B cell (primary cell): ENCODE measurements around the gene RRP36. TPM values are rescaled to one million over a fixed set of nuclear protein-coding genes. Genes with fewer than 3 reads are reported as not detected.

Experiments used
- ATAC-seq: fragments of 200-7000 bp; cut with Tn5 transposase; one replicate; pipeline ENCODE4 v1.10.0; 2021; ENCODE audit warnings: low read depth, mild to moderate bottlenecking, moderate number of reproducible peaks, moderate library complexity
- CTCF ChIA-PET: fragments of 350-600 bp; sonication (Branson Sonifier 250); formaldehyde crosslinking; loops from one replicate; lab custom pipeline; 2021; ENCODE audit warnings: antibody characterized with exemption, inconsistent platforms; lab: Charles Lee
- POLR2A ChIA-PET: fragments of 350-600 bp; sonication (Branson Sonifier 250); formaldehyde crosslinking; loops from one replicate; lab custom pipeline; 2021; ENCODE audit warnings: antibody characterized with exemption; lab: Charles Lee
- DNase-seq: peaks from one replicate; pipeline ENCODE4 v3.0.0; 2013
- H2AFZ ChIP-seq: 2 replicates; pipeline ENCODE4 v1.6.1; 2012; ENCODE audit warnings: mild to moderate bottlenecking, low read depth, low read length; ENCODE audit not compliant: insufficient read depth, poor library complexity, severe bottlenecking
- H3K27ac ChIP-seq, 2 donors: 1 replicate in 1 of 2; 2 replicates in 1 of 2; pipeline ENCODE4 v1.5.1; 2012 to 2013; ENCODE audit warnings: low read length in 2 of 2, mild to moderate bottlenecking in 2 of 2, moderate library complexity in 1 of 2
- H3K27me3 ChIP-seq, 4 experiments: fragments of 200-600 bp in 1 of 4; sonication (generic) in 1 of 4; replicated peaks in 1 of 4; 1 replicate in 2 of 4; 2 replicates in 2 of 4; pipeline versions ENCODE4 v1.6.1 to v1.7.0; 2013 to 2016; ENCODE audit warnings: low read length in 3 of 4, mild to moderate bottlenecking in 2 of 4, mixed read lengths in 1 of 4, moderate library complexity in 1 of 4; ENCODE audit not compliant: insufficient read depth in 4 of 4, control insufficient read depth in 3 of 4; ENCODE audit errors: control extremely low read depth in 1 of 4
- H3K36me3 ChIP-seq, 2 experiments: replicated peaks in 1 of 2; 1 replicate in 1 of 2; 2 replicates in 1 of 2; pipeline versions ENCODE4 v1.6.1 to v1.7.1; 2013; ENCODE audit warnings: low read length in 1 of 2; ENCODE audit not compliant: insufficient read depth in 2 of 2, control insufficient read depth in 1 of 2; ENCODE audit errors: control extremely low read depth in 1 of 2, extremely low read depth in 1 of 2
- H3K4me1 ChIP-seq, 2 donors: fragments of 200-600 bp in 1 of 2; sonication (generic) in 1 of 2; 1 replicate in 1 of 2; 2 replicates in 1 of 2; pipeline versions ENCODE4 v1.5.1 to v1.6.1; 2013 to 2017; ENCODE audit warnings: low read length in 2 of 2; ENCODE audit not compliant: control insufficient read depth in 2 of 2, insufficient read depth in 2 of 2
- H3K4me2 ChIP-seq: replicated peaks from 2 replicates; pipeline ENCODE3; 2012; ENCODE audit warnings: mild to moderate bottlenecking, low read depth, low read length; ENCODE audit not compliant: poor library complexity, severe bottlenecking
- H3K4me3 ChIP-seq, 5 experiments: fragments of 200-600 bp in 1 of 5; sonication (generic) in 1 of 5; 1 replicate in 3 of 5; 2 replicates in 2 of 5; pipeline versions ENCODE4 v1.5.1 to v1.7.0; 2011 to 2016; ENCODE audit warnings: low read length in 4 of 5, mild to moderate bottlenecking in 4 of 5, low read depth in 2 of 5, control low read depth in 1 of 5, moderate library complexity in 1 of 5; ENCODE audit not compliant: insufficient read depth in 1 of 5; ENCODE audit errors: control extremely low read depth in 1 of 5, extremely low read depth in 1 of 5
- H3K79me2 ChIP-seq: fragments of 200-600 bp; sonication (generic); one replicate; pipeline ENCODE4 v1.6.0; 2016; ENCODE audit warnings: low read length; ENCODE audit not compliant: control insufficient read depth, insufficient read depth
- H3K9ac ChIP-seq: fragments of 200-600 bp; sonication (generic); 2 replicates; pipeline ENCODE4 v1.6.1; 2017; ENCODE audit warnings: mild to moderate bottlenecking, low read length, moderate library complexity
- H3K9me3 ChIP-seq, 3 donors: one replicate each; pipeline versions ENCODE4 v1.6.1 to v1.7.1; 2013; ENCODE audit warnings: low read length in 2 of 3; ENCODE audit not compliant: control insufficient read depth in 2 of 3, insufficient read depth in 1 of 3; ENCODE audit errors: control extremely low read depth in 1 of 3
- H4K20me1 ChIP-seq: 2 replicates; pipeline ENCODE4 v1.6.0; 2012; ENCODE audit warnings: mild to moderate bottlenecking, low read length; ENCODE audit not compliant: insufficient read depth, control insufficient read depth, poor library complexity, severe bottlenecking
- H3K27ac Mint-ChIP-seq: one replicate; pipeline ENCODE4 v1.8.0; 2021; ENCODE audit warnings: mixed read lengths
- H3K27me3 Mint-ChIP-seq: one replicate; pipeline ENCODE4 v1.8.0; 2021; ENCODE audit warnings: mixed read lengths
- H3K4me1 Mint-ChIP-seq: one replicate; pipeline ENCODE4 v1.8.0; 2021; ENCODE audit warnings: mixed read lengths
- H3K4me3 Mint-ChIP-seq: one replicate; pipeline ENCODE4 v1.8.0; 2021; ENCODE audit warnings: mixed read lengths
- H3K9me3 Mint-ChIP-seq: one replicate; pipeline ENCODE4 v1.8.0; 2022; ENCODE audit warnings: mixed read lengths; ENCODE audit not compliant: insufficient read depth
- EZH2 ChIP-seq: IDR thresholded peaks from 2 replicates; pipeline ENCODE4 v1.6.1; 2012; ENCODE audit warnings: borderline replicate concordance, low read depth, mild to moderate bottlenecking, moderate library complexity, low read length; ENCODE audit not compliant: insufficient read depth, poor library complexity, severe bottlenecking
- WGBS: methylation state at CpG from one replicate; pipeline ENCODE4 v1.1.5; 2013; ENCODE audit warnings: missing lambda C conversion rate; ENCODE audit not compliant: insufficient coverage; 5-methylcytosine and 5-hydroxymethylcytosine counted together
- intact Hi-C: fragments of 100-400 bp; cut with micrococcal nuclease; formaldehyde crosslinking; loops from one replicate; pipeline ENCODE4 v1.10.0; 2022
- polyA plus RNA-seq: library from polyadenylated mRNA; depleted of rRNA; stranded (reverse); fragments of >200 nt; gene quantifications from 2 replicates; pipeline ENCODE4 v1.2.3, GENCODE V29; 2012
- total RNA-seq, 2 donors: library from RNA; stranded (reverse); fragments of 120-200 nt in 1 of 2; gene quantifications; 1 replicate in 1 of 2; 2 replicates in 1 of 2; pipeline versions ENCODE4 v1.2.3 to v1.2.4, GENCODE V29; 2013 to 2022
- TF ChIP-seq, protein P1 (sequence below): fragments of 200-600 bp; IDR thresholded peaks from one replicate; pipeline ENCODE4 v1.8.0; 2022; ENCODE audit warnings: antibody characterized with exemption, mild to moderate bottlenecking

Gene RRP36
- total and polyA plus RNA-seq, 2 donors (not counting 1 experiment from before 2014, with no cell fraction given), result 22.8 to 46.2 TPM

DNA sequence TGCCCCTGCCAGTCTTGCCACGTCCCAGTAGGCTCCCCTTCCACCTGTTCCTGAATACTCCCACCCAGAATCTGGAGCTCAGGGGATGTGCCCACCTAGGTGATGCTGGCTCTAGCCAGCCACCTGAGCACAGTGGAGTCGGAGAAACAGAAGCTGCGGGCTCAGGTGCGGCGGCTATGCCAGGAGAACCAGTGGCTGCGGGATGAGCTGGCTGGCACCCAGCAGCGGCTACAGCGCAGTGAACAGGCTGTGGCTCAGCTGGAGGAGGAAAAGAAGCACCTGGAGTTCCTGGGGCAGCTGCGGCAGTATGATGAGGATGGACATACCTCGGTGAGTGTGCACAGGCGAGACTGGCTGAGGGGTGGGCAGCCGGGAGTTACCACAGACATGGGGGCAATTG is 41.4 kb downstream of the RRP36 start:
- 92% methylated on average over 9 of the region's 12 CpGs for WGBS
- Histone ChIP-seq H3K4me2 (no peak overlapping the region), H3K4me1 (peaks cover 16 to 22% of the 10 kb centered on the region in 2 donors), H3K36me3 (peaks cover 0 to 24% of the 10 kb centered on the region in 2 experiments), H3K27ac (no peak overlapping the region), H2AFZ (no peak overlapping the region), H3K9ac (no peak overlapping the region), H3K9me3 (no peaks in the 10 kb centered on the region), H4K20me1 (peaks cover 9% of the 10 kb centered on the region), H3K4me3 (no peak overlapping the region), H3K79me2 (peaks cover 30% of the 10 kb centered on the region), H3K27me3 (no peaks in the 10 kb centered on the region)
- H3K4me1 Mint-ChIP-seq, result peaks cover 34% of the 10 kb centered on the region
- CTCF ChIA-PET, result no interaction called here
- H3K27ac Mint-ChIP-seq, result no peak overlapping the region
- TF ChIP-seq, protein P1, sequence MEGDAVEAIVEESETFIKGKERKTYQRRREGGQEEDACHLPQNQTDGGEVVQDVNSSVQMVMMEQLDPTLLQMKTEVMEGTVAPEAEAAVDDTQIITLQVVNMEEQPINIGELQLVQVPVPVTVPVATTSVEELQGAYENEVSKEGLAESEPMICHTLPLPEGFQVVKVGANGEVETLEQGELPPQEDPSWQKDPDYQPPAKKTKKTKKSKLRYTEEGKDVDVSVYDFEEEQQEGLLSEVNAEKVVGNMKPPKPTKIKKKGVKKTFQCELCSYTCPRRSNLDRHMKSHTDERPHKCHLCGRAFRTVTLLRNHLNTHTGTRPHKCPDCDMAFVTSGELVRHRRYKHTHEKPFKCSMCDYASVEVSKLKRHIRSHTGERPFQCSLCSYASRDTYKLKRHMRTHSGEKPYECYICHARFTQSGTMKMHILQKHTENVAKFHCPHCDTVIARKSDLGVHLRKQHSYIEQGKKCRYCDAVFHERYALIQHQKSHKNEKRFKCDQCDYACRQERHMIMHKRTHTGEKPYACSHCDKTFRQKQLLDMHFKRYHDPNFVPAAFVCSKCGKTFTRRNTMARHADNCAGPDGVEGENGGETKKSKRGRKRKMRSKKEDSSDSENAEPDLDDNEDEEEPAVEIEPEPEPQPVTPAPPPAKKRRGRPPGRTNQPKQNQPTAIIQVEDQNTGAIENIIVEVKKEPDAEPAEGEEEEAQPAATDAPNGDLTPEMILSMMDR, result no peak
- no peak for TF ChIP-seq EZH2
- POLR2A ChIA-PET, result interaction anchor here (0.7 kb wide), 1 partner anchor 103 kb away, joined by 3 read pairs; no protein-coding TSS in a partner anchor
- no peaks in the 10 kb centered on the region for H3K27me3 Mint-ChIP-seq
- H3K4me3 Mint-ChIP-seq, result no peak overlapping the region
- no peaks in the 10 kb centered on the region for H3K9me3 Mint-ChIP-seq
- no peak for ATAC-seq
- intact Hi-C loops, result no loop called here
- DNase-seq, result no peak

DNA sequence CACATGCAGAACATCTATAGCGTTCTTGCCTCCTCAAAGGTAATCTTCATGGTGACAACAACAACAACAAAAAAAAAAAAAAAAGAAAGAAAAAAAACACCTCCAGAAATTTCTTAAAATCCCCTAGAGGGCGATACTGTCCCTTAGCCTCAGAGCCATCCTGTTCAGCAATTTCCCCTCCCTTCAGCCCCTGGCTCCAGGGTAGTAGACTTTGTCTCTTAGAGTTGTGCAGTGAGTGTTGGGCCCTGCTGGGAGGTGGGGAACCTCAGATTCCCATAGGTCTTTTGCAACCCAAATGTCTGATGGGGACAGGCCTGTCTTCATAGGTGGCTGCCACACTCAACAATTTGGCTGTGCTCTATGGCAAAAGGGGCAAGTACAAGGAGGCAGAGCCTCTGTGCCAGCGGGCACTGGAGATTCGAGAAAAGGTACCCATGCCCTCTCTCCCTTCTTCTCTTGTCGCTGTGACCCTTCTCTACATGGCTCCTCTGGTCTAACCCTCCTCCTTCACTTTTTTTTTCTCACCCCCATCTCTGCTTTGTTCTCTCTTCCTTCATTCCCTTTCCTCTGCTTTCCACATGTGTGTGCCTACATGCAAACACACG is 48.7 kb downstream of the RRP36 start:
- no peaks in the 10 kb centered on the region for H3K9me3 Mint-ChIP-seq
- no peak overlapping the region for H3K4me2 ChIP-seq
- H3K27me3 Mint-ChIP-seq, result peaks cover 3% of the 10 kb centered on the region
- TF ChIP-seq, protein P1, result peak; percentile 58
- TF ChIP-seq EZH2, result no peak
- no peaks in the 10 kb centered on the region for H3K9me3 ChIP-seq
- H3K27ac ChIP-seq, result no peak overlapping the region
- peaks cover 3 to 27% of the 10 kb centered on the region in 2 experiments for H3K36me3 ChIP-seq
- 85% methylated on average over 4 of the region's 6 CpGs for WGBS
- CTCF ChIA-PET, result interaction anchor here (0.6 to 0.7 kb wide), 2 partner anchors 31 to 856 kb away, joined by 3 to 4 read pairs; no protein-coding TSS in a partner anchor
- H3K9ac ChIP-seq, result no peak overlapping the region
- peaks cover 2% of the 10 kb centered on the region for H3K4me1 Mint-ChIP-seq
- peak; percentile 52 for DNase-seq
- intact Hi-C loops, result no loop called here
- H3K4me3 Mint-ChIP-seq, result no peak overlapping the region
- H3K79me2 ChIP-seq, result no peaks in the 10 kb centered on the region
- no peak overlapping the region for H3K27ac Mint-ChIP-seq
- H3K4me3 ChIP-seq, result no peak overlapping the region
- H3K4me1 ChIP-seq, result no peaks in the 10 kb centered on the region
- no peaks in the 10 kb centered on the region for H3K27me3 ChIP-seq
- peak; percentile 36 for ATAC-seq
- POLR2A ChIA-PET, result no interaction called here
- no peak overlapping the region for H2AFZ ChIP-seq
- no peaks in the 10 kb centered on the region for H4K20me1 ChIP-seq
